ENCODE results near the gene TCAP. TPM values are rescaled to one million over a fixed set of nuclear protein-coding genes. Genes with fewer than 3 reads are reported as not detected.

TCAP gene
- total and polyA plus RNA-seq, 2 donors from 2014 or later, result 1.5 to 1.7 TPM

- Histone ChIP-seq H3K36me3 (ENCODE audit: control insufficient read depth in 2 of 3, insufficient read depth in 3 of 3, low read length in 3 of 3) (peaks cover 2 to 38% (median 26%) of the 10 kb centered on the region in 3 donors), H3K4me3 (ENCODE audit: low read length in 3 of 3) (peak overlapping the region in 1 of 3 donors; percentile 17), H3K4me1 (ENCODE audit: control insufficient read depth in 2 of 3, insufficient read depth in 2 of 3, low read depth in 1 of 3, low read length in 3 of 3) (peaks cover 0 to 61% (median 36%) of the 10 kb centered on the region in 3 donors), H3K9ac (ENCODE audit: low read length in 3 of 3) (peak overlapping the region in 1 of 3 donors; percentile 85), H3K27me3 (ENCODE audit: control insufficient read depth, insufficient read depth, low read length) (no peaks in the 10 kb centered on the region), H3K27ac (ENCODE audit: low read depth in 2 of 2, low read length in 2 of 2) (peak overlapping the region; percentile 90 to 93), H3K9me3 (ENCODE audit: control insufficient read depth in 2 of 3, insufficient read depth in 1 of 3, low read length in 3 of 3) (no peaks in the 10 kb centered on the region)
- FAIRE-seq (no peak), DNase-seq (peak; percentile 58 to 94 (median 76))
- intact Hi-C loops (cut with DNase I), result no loop called here
- TF ChIP-seq CTCF (IDR thresholded peaks at IDR 0.05; ENCODE audit: borderline replicate concordance, extremely low read depth, insufficient read depth), result peak; percentile 3
Observed at GRCh38 chr17:39705786-39706348, 40.7 kb downstream of the TCAP start.

GRCh38 chr17:39706383-39706782 lies 41.2 kb downstream of the TCAP start:
- Histone ChIP-seq H3K9me3 (ENCODE audit: control insufficient read depth in 2 of 3, insufficient read depth in 1 of 3, low read length in 3 of 3) (no peaks in the 10 kb centered on the region), H3K36me3 (ENCODE audit: control insufficient read depth in 2 of 3, insufficient read depth in 3 of 3, low read length in 3 of 3) (peaks cover 2 to 39% (median 26%) of the 10 kb centered on the region in 3 donors), H3K4me1 (ENCODE audit: control insufficient read depth in 2 of 3, insufficient read depth in 2 of 3, low read depth in 1 of 3, low read length in 3 of 3) (peaks cover 0 to 56% (median 36%) of the 10 kb centered on the region in 3 donors), H3K27ac (ENCODE audit: low read depth in 2 of 2, low read length in 2 of 2) (peak overlapping the region; percentile 90 to 93), H3K9ac (ENCODE audit: low read length in 3 of 3) (peak overlapping the region in 1 of 3 donors; percentile 85), H3K27me3 (ENCODE audit: control insufficient read depth, insufficient read depth, low read length) (no peaks in the 10 kb centered on the region), H3K4me3 (ENCODE audit: low read length in 3 of 3) (no peak overlapping the region)
- DNase-seq (no peak), FAIRE-seq (no peak)
- TF ChIP-seq CTCF (IDR thresholded peaks at IDR 0.05; ENCODE audit: borderline replicate concordance, extremely low read depth, insufficient read depth), result no peak
- intact Hi-C loops (cut with DNase I), result no loop called here

- FAIRE-seq (no peak), DNase-seq (peak in 1 of 5 donors; percentile 82)
- peaks cover 0 to 52% (median 36%) of the 10 kb centered on the region in 3 donors for H3K4me1 ChIP-seq (ENCODE audit: control insufficient read depth in 2 of 3, insufficient read depth in 2 of 3, low read depth in 1 of 3, low read length in 3 of 3)
- no peak overlapping the region for H3K4me3 ChIP-seq (ENCODE audit: low read length in 3 of 3)
- peak overlapping the region; percentile 90 to 93 for H3K27ac ChIP-seq (ENCODE audit: low read depth in 2 of 2, low read length in 2 of 2)
- peak overlapping the region in 1 of 3 donors; percentile 85 for H3K9ac ChIP-seq (ENCODE audit: low read length in 3 of 3)
- H3K36me3 ChIP-seq (ENCODE audit: control insufficient read depth in 2 of 3, insufficient read depth in 3 of 3, low read length in 3 of 3), result peaks cover 2 to 44% (median 31%) of the 10 kb centered on the region in 3 donors
- TF ChIP-seq CTCF (IDR thresholded peaks at IDR 0.05; ENCODE audit: borderline replicate concordance, extremely low read depth, insufficient read depth), result no peak
- no peaks in the 10 kb centered on the region for H3K9me3 ChIP-seq (ENCODE audit: control insufficient read depth in 2 of 3, insufficient read depth in 1 of 3, low read length in 3 of 3)
- intact Hi-C loops (cut with DNase I), result no loop called here
- H3K27me3 ChIP-seq (ENCODE audit: control insufficient read depth, insufficient read depth, low read length), result no peaks in the 10 kb centered on the region
Observed at GRCh38 chr17:39706921-39707337, 41.8 kb downstream of the TCAP start.
